ENCODE results near the gene MORN2. TPM values are rescaled to one million over a fixed set of nuclear protein-coding genes. Genes with fewer than 3 reads are reported as not detected.
A peak's percentile ranks its signal among the peaks of the same experiment; 100 is the strongest.

MORN2 gene
- total and polyA plus RNA-seq, 2 donors (not counting 1 experiment from before 2014, with no cell fraction given), result 0.70 to 3.9 TPM

- ChIA-PET CTCF (no interaction called here), POLR2A (interaction anchor here (0.6 kb wide), 1 partner anchor 629 kb away, joined by 3 read pairs; no protein-coding TSS in a partner anchor)
- no peak overlapping the region for H3K27ac ChIP-seq (ENCODE audit: low read length in 2 of 2)
- no CpG with 5 or more reads among the region's 5 CpGs for WGBS (ENCODE audit: insufficient coverage)
- H2AFZ ChIP-seq (ENCODE audit: insufficient read depth, low read depth, low read length, poor library complexity, severe bottlenecking), result no peak overlapping the region
- Mint-ChIP-seq H3K27ac (no peak overlapping the region), H3K4me3 (no peak overlapping the region), H3K9me3 (ENCODE audit: insufficient read depth) (peaks cover 11% of the 10 kb centered on the region), H3K4me1 (peaks cover 25% of the 10 kb centered on the region), H3K27me3 (no peaks in the 10 kb centered on the region)
- H3K9ac ChIP-seq (ENCODE audit: low read length), result no peak overlapping the region
- peaks cover 2 to 10% (median 4%) of the 10 kb centered on the region in 3 donors for H3K9me3 ChIP-seq (ENCODE audit: control extremely low read depth in 1 of 3, control insufficient read depth in 2 of 3, insufficient read depth in 1 of 3, low read length in 2 of 3)
- H4K20me1 ChIP-seq (ENCODE audit: control insufficient read depth, insufficient read depth, low read length, poor library complexity, severe bottlenecking), result peaks cover 7% of the 10 kb centered on the region
- H3K4me1 ChIP-seq (ENCODE audit: control insufficient read depth in 2 of 2, insufficient read depth in 2 of 2, low read length in 2 of 2), result peaks cover 12 to 18% of the 10 kb centered on the region in 2 donors
- ATAC-seq (ENCODE audit: low read depth), result no peak
- intact Hi-C loops (cut with micrococcal nuclease), result no loop called here
- no peak overlapping the region for H3K4me3 ChIP-seq (ENCODE audit: control extremely low read depth in 1 of 5, extremely low read depth in 1 of 5, insufficient read depth in 1 of 5, low read depth in 2 of 5, low read length in 4 of 5)
- DNase-seq, result no peak
- TF ChIP-seq EZH2 (IDR thresholded peaks at IDR 0.05; ENCODE audit: borderline replicate concordance, insufficient read depth, low read depth, low read length, poor library complexity, severe bottlenecking) (no peak), CTCF (IDR thresholded peaks at IDR 0.05) (no peak)
- H3K4me2 ChIP-seq (replicated peaks; ENCODE audit: low read depth, low read length, poor library complexity, severe bottlenecking), result no peak overlapping the region
- no peaks in the 10 kb centered on the region for H3K27me3 ChIP-seq (replicated peaks in 1 of 4; ENCODE audit: control extremely low read depth in 1 of 4, control insufficient read depth in 3 of 4, insufficient read depth in 4 of 4, low read length in 3 of 4)
- peaks cover 58% of the 10 kb centered on the region for H3K79me2 ChIP-seq (ENCODE audit: control insufficient read depth, insufficient read depth, low read length)
- no peaks in the 10 kb centered on the region for H3K36me3 ChIP-seq (replicated peaks in 1 of 2; ENCODE audit: control extremely low read depth in 1 of 2, control insufficient read depth in 1 of 2, extremely low read depth in 1 of 2, insufficient read depth in 2 of 2, low read length in 1 of 2)
These were observed 2.0 kb upstream of the MORN2 start for GRCh38 chr2:38873763-38874162.

GRCh38 chr2:38875227-38875575 lies 575 bp upstream of the MORN2 start:
- Histone ChIP-seq H3K36me3 (replicated peaks in 1 of 2; ENCODE audit: control extremely low read depth in 1 of 2, control insufficient read depth in 1 of 2, extremely low read depth in 1 of 2, insufficient read depth in 2 of 2, low read length in 1 of 2) (no peaks in the 10 kb centered on the region), H4K20me1 (ENCODE audit: control insufficient read depth, insufficient read depth, low read length, poor library complexity, severe bottlenecking) (no peaks in the 10 kb centered on the region), H3K79me2 (ENCODE audit: control insufficient read depth, insufficient read depth, low read length) (peaks cover 47% of the 10 kb centered on the region), H3K9ac (ENCODE audit: low read length) (peak overlapping the region; percentile 85), H3K27me3 (replicated peaks in 1 of 4; ENCODE audit: control extremely low read depth in 1 of 4, control insufficient read depth in 3 of 4, insufficient read depth in 4 of 4, low read length in 3 of 4) (no peaks in the 10 kb centered on the region), H3K4me2 (replicated peaks; ENCODE audit: low read depth, low read length, poor library complexity, severe bottlenecking) (peak overlapping the region; percentile 81), H3K4me1 (ENCODE audit: control insufficient read depth in 2 of 2, insufficient read depth in 2 of 2, low read length in 2 of 2) (peaks cover 12 to 18% of the 10 kb centered on the region in 2 donors), H3K27ac (ENCODE audit: low read length in 2 of 2) (peak overlapping the region; percentile 42 to 63), H3K4me3 (ENCODE audit: control extremely low read depth in 1 of 5, extremely low read depth in 1 of 5, insufficient read depth in 1 of 5, low read depth in 2 of 5, low read length in 4 of 5) (peak overlapping the region; percentile 70 to 84 (median 83)), H3K9me3 (ENCODE audit: control extremely low read depth in 1 of 3, control insufficient read depth in 2 of 3, insufficient read depth in 1 of 3, low read length in 2 of 3) (peaks cover 0 to 10% (median 4%) of the 10 kb centered on the region in 3 donors), H2AFZ (ENCODE audit: insufficient read depth, low read depth, low read length, poor library complexity, severe bottlenecking) (peak overlapping the region; percentile 91)
- CTCF ChIA-PET, result interaction anchor here (1.0 kb wide), 1 partner anchor 271 kb away, joined by 3 read pairs; no protein-coding TSS in a partner anchor
- Mint-ChIP-seq H3K27ac (peak overlapping the region; percentile 88), H3K4me3 (peak overlapping the region; percentile 97), H3K9me3 (ENCODE audit: insufficient read depth) (peaks cover 6% of the 10 kb centered on the region), H3K27me3 (no peaks in the 10 kb centered on the region), H3K4me1 (peaks cover 25% of the 10 kb centered on the region)
- TF ChIP-seq CTCF (IDR thresholded peaks at IDR 0.05) (no peak), EZH2 (IDR thresholded peaks at IDR 0.05; ENCODE audit: borderline replicate concordance, insufficient read depth, low read depth, low read length, poor library complexity, severe bottlenecking) (no peak)
- DNase-seq, result no peak
- POLR2A ChIA-PET, result interaction anchor here (0.5 to 1.5 kb wide), 2 partner anchors 124 to 127 kb away, joined by 3 to 10 read pairs; partner anchors contain the start of gene SRSF7
- ATAC-seq (ENCODE audit: low read depth), result no peak
- 0% methylated on average over 10 of the region's 10 CpGs for WGBS (ENCODE audit: insufficient coverage)
- intact Hi-C loops (cut with micrococcal nuclease), result loop anchor here (1.0 kb wide), 1 partner anchor 97 kb away; the partner anchor contains the start of gene GEMIN6

Data from B cell (primary cell).